ENCODE data around the gene DAP3.

DNA sequence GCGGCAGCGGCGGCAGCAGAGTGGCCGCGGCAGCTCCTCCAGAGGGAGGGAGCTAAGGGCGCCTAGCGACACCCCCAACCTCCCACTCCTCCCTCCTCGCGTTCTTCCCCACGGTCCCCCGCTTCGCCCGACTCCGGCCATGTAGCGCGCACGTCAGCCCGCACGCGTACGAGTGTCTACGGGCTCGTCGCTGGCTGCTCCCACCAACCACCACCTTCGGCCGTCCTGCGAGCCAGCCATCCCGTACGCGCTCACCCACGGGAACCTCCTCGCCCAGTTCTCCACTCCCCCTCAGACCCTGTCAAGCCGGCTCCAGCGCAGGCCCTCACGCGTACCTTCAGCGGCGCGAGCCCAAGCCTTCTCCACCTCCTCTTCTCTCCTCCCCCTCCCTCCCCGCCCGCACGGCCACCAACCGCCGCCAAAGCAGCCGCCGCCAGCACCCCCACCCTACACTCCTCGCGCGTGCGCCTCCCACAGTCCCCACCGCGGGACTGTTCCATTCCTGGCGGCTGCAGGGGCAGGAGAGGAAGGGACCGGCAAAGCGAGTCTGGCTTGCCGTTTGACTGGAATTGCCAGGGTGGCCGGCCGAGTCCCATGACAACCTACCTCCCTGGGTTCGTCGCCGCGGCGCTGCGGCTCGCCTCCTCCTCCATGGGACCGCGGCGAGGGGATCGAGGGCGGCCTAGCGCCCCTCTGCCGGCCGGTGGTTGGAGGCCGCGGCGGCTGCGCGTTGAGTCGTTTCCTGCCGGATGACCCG, 389 bp upstream of the DAP3 start, which contains the start of gene YY1AP1:
- no peak for TF ChIP-seq EZH2phosphoT487 (IDR thresholded peaks at IDR 0.05; ENCODE audit: borderline replicate concordance)
- TF ChIP-seq, protein P1, sequence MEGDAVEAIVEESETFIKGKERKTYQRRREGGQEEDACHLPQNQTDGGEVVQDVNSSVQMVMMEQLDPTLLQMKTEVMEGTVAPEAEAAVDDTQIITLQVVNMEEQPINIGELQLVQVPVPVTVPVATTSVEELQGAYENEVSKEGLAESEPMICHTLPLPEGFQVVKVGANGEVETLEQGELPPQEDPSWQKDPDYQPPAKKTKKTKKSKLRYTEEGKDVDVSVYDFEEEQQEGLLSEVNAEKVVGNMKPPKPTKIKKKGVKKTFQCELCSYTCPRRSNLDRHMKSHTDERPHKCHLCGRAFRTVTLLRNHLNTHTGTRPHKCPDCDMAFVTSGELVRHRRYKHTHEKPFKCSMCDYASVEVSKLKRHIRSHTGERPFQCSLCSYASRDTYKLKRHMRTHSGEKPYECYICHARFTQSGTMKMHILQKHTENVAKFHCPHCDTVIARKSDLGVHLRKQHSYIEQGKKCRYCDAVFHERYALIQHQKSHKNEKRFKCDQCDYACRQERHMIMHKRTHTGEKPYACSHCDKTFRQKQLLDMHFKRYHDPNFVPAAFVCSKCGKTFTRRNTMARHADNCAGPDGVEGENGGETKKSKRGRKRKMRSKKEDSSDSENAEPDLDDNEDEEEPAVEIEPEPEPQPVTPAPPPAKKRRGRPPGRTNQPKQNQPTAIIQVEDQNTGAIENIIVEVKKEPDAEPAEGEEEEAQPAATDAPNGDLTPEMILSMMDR (conservative IDR thresholded peaks at IDR 0.05; ENCODE audit: low read length) = no peak

Measured in Loucy (cell line).